Stomach (tissue), 4 donors: ENCODE results near the gene RSPH9.

Experiments used
- EP300 ChIP-seq: sonication (generic); formaldehyde crosslinking; IDR thresholded peaks from one replicate; pipeline ENCODE4 v1.6.1; 2017; ENCODE audit warnings: antibody characterized with exemption
- POLR2A ChIP-seq, 4 donors: fragments of 450-650 bp; IDR thresholded peaks; one replicate each; pipeline ENCODE4 v1.6.1; 2016; ENCODE audit warnings: antibody characterized with exemption in 4 of 4, control low read depth in 2 of 4, mild to moderate bottlenecking in 1 of 4, moderate library complexity in 1 of 4
- POLR2AphosphoS5 ChIP-seq, 3 donors: sonication (generic); formaldehyde crosslinking; IDR thresholded peaks; one replicate each; pipeline ENCODE4 v1.6.1; 2016; ENCODE audit warnings: antibody characterized with exemption in 3 of 3
- TF ChIP-seq, protein P1 (sequence below), 7 experiments: fragments of 450-650 bp in 4 of 7; fragments of 200-600 bp in 3 of 7; sonication (generic) in 3 of 7; IDR thresholded peaks; one replicate each; pipeline ENCODE4 v1.5.1; 2016 to 2019; ENCODE audit warnings: antibody characterized with exemption in 7 of 7, control low read depth in 2 of 7, mild to moderate bottlenecking in 1 of 7

DNA sequence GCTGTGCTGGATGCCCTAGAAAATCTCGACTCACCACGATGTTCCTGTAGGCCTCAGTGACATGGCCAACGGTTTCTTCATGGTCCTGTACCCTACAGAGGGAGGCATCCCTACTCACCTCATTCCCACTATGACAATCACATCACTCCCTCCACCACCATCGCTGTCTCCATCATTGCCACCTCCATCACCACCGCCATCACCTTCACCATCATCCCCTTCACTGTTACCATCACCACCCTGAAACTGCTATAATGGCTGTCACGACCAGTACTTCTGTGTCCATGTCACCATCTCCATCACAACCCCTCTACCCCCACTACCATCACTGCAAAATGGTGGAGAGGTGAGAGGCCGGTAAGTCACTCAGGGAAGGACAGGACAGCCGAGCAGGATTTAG lies 72.6 kb downstream of the RSPH9 start:
- TF ChIP-seq POLR2AphosphoS5 (IDR thresholded peaks at IDR 0.05) (no peak), POLR2A (IDR thresholded peaks at IDR 0.05) (no peak), EP300 (no peak)
- TF ChIP-seq, protein P1, sequence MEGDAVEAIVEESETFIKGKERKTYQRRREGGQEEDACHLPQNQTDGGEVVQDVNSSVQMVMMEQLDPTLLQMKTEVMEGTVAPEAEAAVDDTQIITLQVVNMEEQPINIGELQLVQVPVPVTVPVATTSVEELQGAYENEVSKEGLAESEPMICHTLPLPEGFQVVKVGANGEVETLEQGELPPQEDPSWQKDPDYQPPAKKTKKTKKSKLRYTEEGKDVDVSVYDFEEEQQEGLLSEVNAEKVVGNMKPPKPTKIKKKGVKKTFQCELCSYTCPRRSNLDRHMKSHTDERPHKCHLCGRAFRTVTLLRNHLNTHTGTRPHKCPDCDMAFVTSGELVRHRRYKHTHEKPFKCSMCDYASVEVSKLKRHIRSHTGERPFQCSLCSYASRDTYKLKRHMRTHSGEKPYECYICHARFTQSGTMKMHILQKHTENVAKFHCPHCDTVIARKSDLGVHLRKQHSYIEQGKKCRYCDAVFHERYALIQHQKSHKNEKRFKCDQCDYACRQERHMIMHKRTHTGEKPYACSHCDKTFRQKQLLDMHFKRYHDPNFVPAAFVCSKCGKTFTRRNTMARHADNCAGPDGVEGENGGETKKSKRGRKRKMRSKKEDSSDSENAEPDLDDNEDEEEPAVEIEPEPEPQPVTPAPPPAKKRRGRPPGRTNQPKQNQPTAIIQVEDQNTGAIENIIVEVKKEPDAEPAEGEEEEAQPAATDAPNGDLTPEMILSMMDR (IDR thresholded peaks at IDR 0.05), result no peak
